Parathyroid adenoma (tissue), 2 donors: ENCODE data around the gene PARD6B.
"Not testable (repeated sequence)": the region's sequence is repeated elsewhere in the genome, so short reads cannot be mapped to it uniquely, and the experiment has no call there.

Experiments
- H2AFZ ChIP-seq: fragments of 300-600 bp; sonication (generic); one replicate; pipeline ENCODE4 v1.7.0; 2017; ENCODE audit warnings: antibody characterized with exemption, mild to moderate bottlenecking
- H3K27ac ChIP-seq: fragments of 300-600 bp; sonication (generic); one replicate; pipeline ENCODE4 v1.7.0; 2017
- H3K27me3 ChIP-seq: fragments of 300-600 bp; sonication (generic); one replicate; pipeline ENCODE4 v1.7.0; 2017; ENCODE audit warnings: low read length; ENCODE audit not compliant: control insufficient read depth, insufficient read depth
- H3K36me3 ChIP-seq: fragments of 300-600 bp; sonication (generic); one replicate; pipeline ENCODE4 v1.7.0; 2017; ENCODE audit warnings: low read length; ENCODE audit not compliant: control insufficient read depth, insufficient read depth
- H3K4me1 ChIP-seq: fragments of 300-600 bp; sonication (generic); one replicate; pipeline ENCODE4 v1.7.0; 2017; ENCODE audit warnings: control low read depth
- H3K4me2 ChIP-seq: fragments of 300-600 bp; sonication (generic); one replicate; pipeline ENCODE4 v1.7.0; 2017; ENCODE audit warnings: low read length
- H3K4me3 ChIP-seq: fragments of 300-600 bp; sonication (generic); one replicate; pipeline ENCODE4 v1.7.0; 2017; ENCODE audit warnings: low read depth, low read length
- H3K79me2 ChIP-seq: fragments of 300-600 bp; sonication (generic); one replicate; pipeline ENCODE4 v1.7.0; 2017; ENCODE audit warnings: control low read depth
- H3K9ac ChIP-seq: fragments of 300-600 bp; sonication (generic); one replicate; pipeline ENCODE4 v1.7.0; 2017; ENCODE audit warnings: mild to moderate bottlenecking
- H3K9me3 ChIP-seq: fragments of 300-600 bp; sonication (generic); one replicate; pipeline ENCODE4 v1.7.0; 2017; ENCODE audit warnings: low read length; ENCODE audit not compliant: control insufficient read depth
- TF ChIP-seq, protein P1 (sequence below): fragments of 300-600 bp; sonication (generic); IDR thresholded peaks from one replicate; pipeline ENCODE4 v1.7.0; 2017; ENCODE audit warnings: antibody characterized with exemption, mild to moderate bottlenecking
- donor health status: primary hyperparathyroidism.

PARD6B gene

DNA sequence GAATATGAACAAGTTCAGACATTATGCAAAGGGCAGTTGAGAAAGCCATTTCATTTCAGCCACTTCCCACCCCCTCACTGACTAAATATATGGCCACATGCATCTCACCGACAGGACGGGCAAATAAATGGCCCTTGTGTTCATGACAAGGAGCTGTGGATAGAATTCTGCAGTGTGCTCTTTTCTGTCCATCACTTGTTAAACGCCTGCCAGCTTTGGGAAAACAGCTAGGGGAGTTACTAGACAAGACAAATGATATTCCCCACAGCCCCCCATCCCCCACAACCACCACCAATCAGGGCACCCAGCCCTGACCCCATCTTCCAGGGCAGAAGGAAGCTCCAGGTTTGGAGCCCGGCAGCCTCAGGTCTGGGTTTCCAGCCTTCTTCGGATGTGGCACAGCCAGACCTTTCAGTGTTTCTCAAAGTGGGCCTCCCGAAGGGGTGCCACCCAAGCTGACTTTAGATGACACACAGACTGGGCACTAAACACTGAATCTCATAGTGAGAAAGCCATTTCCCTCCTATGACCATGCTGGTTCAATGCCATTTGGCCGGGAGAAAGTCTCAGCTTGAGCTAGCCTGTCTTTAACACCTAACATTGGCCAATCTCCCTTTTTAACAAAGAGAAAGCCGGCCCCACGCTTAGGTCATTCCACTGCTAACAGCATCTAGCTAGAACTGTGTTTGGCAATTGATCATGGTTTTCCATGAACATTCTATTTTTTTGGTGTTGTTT lies 36.1 kb upstream of the PARD6B start:
- no peak overlapping the region for H3K4me3 ChIP-seq
- H3K27ac ChIP-seq: no peak overlapping the region
- H3K36me3 ChIP-seq: no peaks in the 10 kb centered on the region
- no peaks in the 10 kb centered on the region for H3K9me3 ChIP-seq
- H3K27me3 ChIP-seq: no peaks in the 10 kb centered on the region
- H2AFZ ChIP-seq: no peak overlapping the region
- no peaks in the 10 kb centered on the region for H3K79me2 ChIP-seq
- TF ChIP-seq, protein P1, sequence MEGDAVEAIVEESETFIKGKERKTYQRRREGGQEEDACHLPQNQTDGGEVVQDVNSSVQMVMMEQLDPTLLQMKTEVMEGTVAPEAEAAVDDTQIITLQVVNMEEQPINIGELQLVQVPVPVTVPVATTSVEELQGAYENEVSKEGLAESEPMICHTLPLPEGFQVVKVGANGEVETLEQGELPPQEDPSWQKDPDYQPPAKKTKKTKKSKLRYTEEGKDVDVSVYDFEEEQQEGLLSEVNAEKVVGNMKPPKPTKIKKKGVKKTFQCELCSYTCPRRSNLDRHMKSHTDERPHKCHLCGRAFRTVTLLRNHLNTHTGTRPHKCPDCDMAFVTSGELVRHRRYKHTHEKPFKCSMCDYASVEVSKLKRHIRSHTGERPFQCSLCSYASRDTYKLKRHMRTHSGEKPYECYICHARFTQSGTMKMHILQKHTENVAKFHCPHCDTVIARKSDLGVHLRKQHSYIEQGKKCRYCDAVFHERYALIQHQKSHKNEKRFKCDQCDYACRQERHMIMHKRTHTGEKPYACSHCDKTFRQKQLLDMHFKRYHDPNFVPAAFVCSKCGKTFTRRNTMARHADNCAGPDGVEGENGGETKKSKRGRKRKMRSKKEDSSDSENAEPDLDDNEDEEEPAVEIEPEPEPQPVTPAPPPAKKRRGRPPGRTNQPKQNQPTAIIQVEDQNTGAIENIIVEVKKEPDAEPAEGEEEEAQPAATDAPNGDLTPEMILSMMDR: no peak
- H3K4me2 ChIP-seq: no peak overlapping the region
- H3K9ac ChIP-seq: no peak overlapping the region
- H3K4me1 ChIP-seq: no peaks in the 10 kb centered on the region

DNA sequence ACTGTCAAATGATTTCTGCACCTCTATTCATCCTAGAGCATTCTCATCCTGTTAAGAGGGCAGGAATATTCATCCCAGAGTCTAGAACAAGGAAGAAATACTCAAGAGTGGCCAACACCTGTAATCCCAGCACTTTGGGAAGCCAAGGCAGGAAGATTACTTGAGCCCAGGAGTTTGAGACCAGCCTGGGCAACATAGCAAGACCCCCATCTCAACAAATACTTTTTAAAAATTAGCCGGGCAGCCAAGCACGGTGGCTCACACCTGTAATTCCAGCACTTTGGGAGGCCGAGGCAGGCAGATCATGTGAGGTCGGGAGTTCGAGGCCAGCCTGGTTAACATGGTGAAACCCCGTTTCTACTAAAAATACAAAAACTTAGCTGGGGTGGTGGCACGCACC lies 33.1 kb upstream of the PARD6B start:
- not testable (repeated sequence) for H3K4me1 ChIP-seq, H3K79me2 ChIP-seq, H2AFZ ChIP-seq, H3K9me3 ChIP-seq, H3K36me3 ChIP-seq, H3K27ac ChIP-seq, H3K9ac ChIP-seq, H3K27me3 ChIP-seq, H3K4me3 ChIP-seq, H3K4me2 ChIP-seq

DNA sequence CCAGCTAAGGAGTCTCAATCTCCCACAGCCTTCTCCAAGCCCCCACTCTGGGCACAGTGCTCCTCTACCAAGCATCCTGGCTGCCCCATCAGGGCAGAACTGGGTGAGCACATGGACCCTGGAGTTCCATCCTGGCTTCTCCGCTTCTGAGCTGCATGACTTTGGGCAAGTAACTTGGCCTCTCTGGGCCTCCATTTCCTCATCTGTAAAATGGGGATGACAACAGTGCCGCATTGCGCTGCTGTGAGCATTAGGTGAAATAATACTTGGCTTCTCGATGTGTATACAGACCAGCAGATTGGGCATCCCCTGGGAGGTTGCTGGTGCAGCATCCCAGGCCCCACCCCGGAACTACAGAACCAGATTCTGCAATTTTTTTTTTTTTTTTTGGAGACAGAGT lies 31.7 kb upstream of the PARD6B start:
- H2AFZ ChIP-seq: no peak overlapping the region
- H3K27ac ChIP-seq: no peak overlapping the region
- H3K9me3 ChIP-seq: no peaks in the 10 kb centered on the region
- no peaks in the 10 kb centered on the region for H3K27me3 ChIP-seq
- TF ChIP-seq, protein P1: no peak
- H3K79me2 ChIP-seq: no peaks in the 10 kb centered on the region
- H3K4me2 ChIP-seq: no peak overlapping the region
- no peak overlapping the region for H3K9ac ChIP-seq
- H3K4me3 ChIP-seq: no peak overlapping the region
- H3K4me1 ChIP-seq: no peaks in the 10 kb centered on the region
- H3K36me3 ChIP-seq: no peaks in the 10 kb centered on the region

DNA sequence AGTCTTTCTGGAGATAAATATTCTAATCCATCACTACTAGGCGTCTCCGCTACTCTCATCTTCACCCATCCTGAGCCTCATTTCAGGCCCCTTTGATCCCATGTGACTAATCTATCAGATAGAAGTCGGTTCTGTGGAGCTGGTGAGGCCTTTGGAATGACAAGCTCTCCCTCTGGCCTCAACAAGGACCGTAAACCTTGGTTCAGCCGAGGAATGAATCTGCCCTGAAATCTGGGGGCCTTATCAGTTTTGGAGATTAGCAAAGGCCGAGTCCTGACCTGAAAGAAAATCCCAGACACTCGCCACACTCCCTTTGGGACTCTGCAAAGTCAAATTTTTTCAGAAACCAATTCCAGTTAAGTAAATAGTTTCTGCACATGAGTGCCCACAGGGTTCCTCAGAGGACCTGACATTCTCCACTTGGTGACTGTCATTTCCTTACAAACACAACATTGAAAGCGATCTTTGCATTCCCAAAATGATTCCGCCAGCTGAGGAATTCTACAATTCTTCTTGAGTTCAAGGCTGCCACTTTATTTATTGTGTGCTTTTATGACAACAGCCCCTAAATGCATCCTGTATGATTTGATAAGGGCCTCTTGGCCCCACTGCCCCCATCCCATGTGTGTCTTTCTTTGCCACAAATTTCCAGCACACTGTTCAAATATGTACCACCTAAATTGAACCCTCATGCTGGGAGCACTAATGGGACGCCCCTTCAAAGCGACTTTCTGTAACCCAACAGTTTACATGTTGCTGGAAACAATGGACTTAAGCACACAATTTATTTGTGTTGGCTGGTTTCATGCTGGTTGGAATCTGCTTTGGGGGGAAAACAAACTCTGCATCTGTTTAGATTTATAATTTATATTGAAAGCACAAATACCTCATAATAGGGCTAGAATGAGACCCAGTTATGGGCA lies 30.1 kb upstream of the PARD6B start:
- no peak overlapping the region for H3K27ac ChIP-seq
- peak overlapping the region; percentile 19 for H2AFZ ChIP-seq
- H3K4me2 ChIP-seq: no peak overlapping the region
- H3K79me2 ChIP-seq: no peaks in the 10 kb centered on the region
- H3K4me1 ChIP-seq: no peaks in the 10 kb centered on the region
- no peak overlapping the region for H3K9ac ChIP-seq
- no peaks in the 10 kb centered on the region for H3K36me3 ChIP-seq
- H3K4me3 ChIP-seq: no peak overlapping the region
- H3K9me3 ChIP-seq: no peaks in the 10 kb centered on the region
- TF ChIP-seq, protein P1: no peak
- H3K27me3 ChIP-seq: no peaks in the 10 kb centered on the region

DNA sequence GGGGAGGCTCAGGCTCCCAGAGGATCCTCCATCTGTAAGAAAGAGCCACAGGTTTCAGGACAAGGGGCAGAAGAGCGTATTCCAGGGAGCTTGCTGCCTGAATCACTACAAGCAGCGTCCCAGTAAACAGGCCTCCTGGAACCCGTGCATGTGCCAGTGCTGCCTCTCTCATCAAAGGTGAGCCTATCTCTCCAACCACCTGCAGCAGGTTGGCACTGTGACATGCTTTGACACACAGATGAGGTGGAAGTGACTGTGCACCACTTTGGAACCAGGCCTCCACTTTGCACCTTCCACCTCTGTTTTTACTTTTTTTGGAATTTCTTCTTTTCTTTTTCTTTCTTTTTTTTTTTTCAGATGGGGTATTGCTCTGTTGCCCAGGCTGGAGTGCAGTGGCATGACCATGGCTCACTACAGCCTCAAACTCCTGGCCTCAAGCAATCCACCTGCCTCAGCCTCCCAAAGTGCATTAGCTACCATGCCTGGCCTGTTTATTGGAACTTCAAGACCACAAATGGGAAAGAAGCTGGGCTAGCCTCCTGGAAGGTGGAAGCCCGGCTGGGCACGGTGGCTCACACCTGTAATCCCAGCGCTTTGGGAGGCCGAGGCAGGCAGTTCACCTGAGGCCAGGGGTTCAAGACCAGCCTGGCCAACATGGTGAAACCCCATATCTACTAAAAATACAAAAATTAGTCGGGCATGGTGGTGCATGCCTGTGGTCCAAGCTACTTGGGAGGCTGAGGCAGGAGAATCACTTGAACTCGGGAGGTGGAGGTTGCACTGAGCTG lies 27.5 kb upstream of the PARD6B start:
- not testable (repeated sequence) for H2AFZ ChIP-seq, H3K4me1 ChIP-seq, H3K27me3 ChIP-seq, H3K79me2 ChIP-seq, H3K4me2 ChIP-seq, H3K36me3 ChIP-seq, H3K27ac ChIP-seq, H3K9ac ChIP-seq, H3K9me3 ChIP-seq, H3K4me3 ChIP-seq
